Measurements from ENCODE around the gene FFAR4. TPM values are rescaled to one million over a fixed set of nuclear protein-coding genes. Genes with fewer than 3 reads are reported as not detected.
"Not testable (repeated sequence)": the region's sequence is repeated elsewhere in the genome, so short reads cannot be mapped to it uniquely, and the experiment has no call there.

The FFAR4 gene
- total RNA-seq (2014; rRNA removed; shearing (Covaris generic)): not detected in 2 replicates

DNA sequence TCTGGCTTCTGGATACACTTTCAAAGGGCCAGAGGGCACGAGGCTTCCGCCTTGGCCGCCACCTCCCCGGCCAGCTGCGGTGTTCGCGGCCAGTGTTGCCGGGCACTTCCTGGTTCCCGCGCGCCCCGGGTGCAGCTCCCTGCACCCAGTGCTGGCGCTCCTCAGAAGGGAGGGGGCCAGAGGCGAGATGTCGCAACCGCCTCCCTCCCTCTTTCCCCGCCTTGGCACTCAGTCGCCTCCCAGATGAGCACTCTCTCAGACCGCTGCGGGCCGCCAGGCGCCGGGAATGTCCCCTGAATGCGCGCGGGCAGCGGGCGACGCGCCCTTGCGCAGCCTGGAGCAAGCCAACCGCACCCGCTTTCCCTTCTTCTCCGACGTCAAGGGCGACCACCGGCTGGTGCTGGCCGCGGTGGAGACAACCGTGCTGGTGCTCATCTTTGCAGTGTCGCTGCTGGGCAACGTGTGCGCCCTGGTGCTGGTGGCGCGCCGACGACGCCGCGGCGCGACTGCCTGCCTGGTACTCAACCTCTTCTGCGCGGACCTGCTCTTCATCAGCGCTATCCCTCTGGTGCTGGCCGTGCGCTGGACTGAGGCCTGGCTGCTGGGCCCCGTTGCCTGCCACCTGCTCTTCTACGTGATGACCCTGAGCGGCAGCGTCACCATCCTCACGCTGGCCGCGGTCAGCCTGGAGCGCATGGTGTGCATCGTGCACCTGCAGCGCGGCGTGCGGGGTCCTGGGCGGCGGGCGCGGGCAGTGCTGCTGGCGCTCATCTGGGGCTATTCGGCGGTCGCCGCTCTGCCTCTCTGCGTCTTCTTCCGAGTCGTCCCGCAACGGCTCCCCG, at the start of gene FFAR4:
FFAR4 (plus strand) TSS at position 231 of the 842 bp plus-strand sequence; CDS start at position 287, 56 bp downstream.
- DNase-seq (ENCODE audit: low read depth in 1 of 2, low spot score in 2 of 2): no peak
- peaks cover 31% of the 10 kb centered on the region for H3K27me3 ChIP-seq (replicated peaks)

DNA sequence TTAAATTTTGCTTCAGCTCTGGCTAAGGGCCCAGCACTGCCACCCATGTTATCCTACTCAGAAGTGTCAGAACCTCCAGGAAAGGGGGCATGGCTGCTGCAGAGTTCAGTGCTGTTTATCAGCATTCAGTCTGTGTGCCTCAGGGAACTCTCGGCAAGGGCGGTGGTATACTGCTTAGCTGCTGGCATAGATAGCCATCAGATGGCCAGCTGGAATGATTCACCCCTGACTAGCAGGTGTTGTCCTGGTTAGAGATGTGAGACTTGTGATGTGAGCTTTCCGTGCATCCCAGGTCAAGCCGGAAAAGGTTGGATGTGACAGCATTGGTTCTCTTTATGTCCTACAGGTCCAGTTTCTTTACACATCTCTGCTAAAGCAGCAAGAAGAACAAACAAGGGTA, 47.9 kb upstream of the FFAR4 start:
- peaks cover 99% of the 10 kb centered on the region for H3K36me3 ChIP-seq
- no peak overlapping the region for H3K4me3 ChIP-seq
- no peaks in the 10 kb centered on the region for H3K4me1 ChIP-seq (replicated peaks)
- no peaks in the 10 kb centered on the region for H3K9me3 ChIP-seq (replicated peaks)
- no peaks in the 10 kb centered on the region for H3K27me3 ChIP-seq (replicated peaks)
- DNase-seq (ENCODE audit: low read depth in 1 of 2, low spot score in 2 of 2): no peak
- no peak overlapping the region for H3K27ac ChIP-seq

More for the DNA sequence above, at the start of gene FFAR4:
- H3K36me3 ChIP-seq: no peaks in the 10 kb centered on the region
- H3K9me3 ChIP-seq (replicated peaks): no peaks in the 10 kb centered on the region
- no peak within 1 kb of the TSS for H3K27ac ChIP-seq
- peak within 1 kb of the TSS; percentile 21 for H3K4me3 ChIP-seq
- peaks cover 13% of the 10 kb centered on the region for H3K4me1 ChIP-seq (replicated peaks)

DNA sequence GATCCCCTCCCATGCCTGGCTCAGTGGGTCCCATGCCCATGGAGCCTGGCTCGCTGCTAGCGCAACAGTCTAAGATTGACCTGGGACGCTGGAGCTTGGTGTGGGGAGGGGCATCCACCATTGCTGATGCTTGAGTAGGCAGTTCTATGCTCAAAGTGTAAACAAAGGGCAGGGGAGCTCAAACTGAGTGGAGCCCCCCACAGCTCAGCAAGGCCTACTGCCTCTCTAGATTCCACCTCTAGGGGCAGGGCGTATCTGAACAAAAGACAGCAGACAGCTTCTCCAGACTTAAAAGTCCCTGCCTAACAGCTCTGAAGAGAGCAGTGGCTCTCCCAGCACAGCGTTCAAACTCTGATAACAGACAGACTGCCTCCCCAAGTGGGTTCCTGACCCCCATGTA, 31.2 kb upstream of the FFAR4 start:
- no peaks in the 10 kb centered on the region for H3K4me1 ChIP-seq (replicated peaks)
- no peaks in the 10 kb centered on the region for H3K9me3 ChIP-seq (replicated peaks)
- H3K27ac ChIP-seq: no peak overlapping the region
- DNase-seq (ENCODE audit: low read depth in 1 of 2, low spot score in 2 of 2): no peak
- no peak overlapping the region for H3K4me3 ChIP-seq
- H3K27me3 ChIP-seq (replicated peaks): no peaks in the 10 kb centered on the region
- 0 out of 2 replicates have a peak, but pooled peaks cover under 1% of the 10 kb centered on the region for H3K36me3 ChIP-seq

DNA sequence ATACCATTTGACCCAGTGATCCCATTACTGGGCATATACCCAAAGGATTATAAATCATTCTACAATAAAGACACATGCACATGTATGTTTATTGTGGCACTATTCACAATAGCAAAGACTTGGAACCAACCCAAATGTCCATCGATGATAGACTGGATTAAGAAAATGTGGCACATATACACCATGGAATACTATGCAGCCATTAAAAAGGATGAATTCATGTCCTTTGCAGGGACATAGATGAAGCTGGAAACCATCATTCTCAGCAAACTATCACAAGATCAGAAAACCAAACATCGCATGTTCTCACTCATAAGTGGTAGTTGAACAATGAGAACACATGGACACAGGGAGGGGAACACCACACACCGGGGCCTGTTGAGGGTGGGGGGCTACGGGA, 25.6 kb upstream of the FFAR4 start:
- not testable (repeated sequence) for H3K36me3 ChIP-seq; H3K4me3 ChIP-seq; H3K9me3 ChIP-seq (replicated peaks); DNase-seq (ENCODE audit: low read depth in 1 of 2, low spot score in 2 of 2); H3K4me1 ChIP-seq (replicated peaks); H3K27me3 ChIP-seq (replicated peaks); H3K27ac ChIP-seq

DNA sequence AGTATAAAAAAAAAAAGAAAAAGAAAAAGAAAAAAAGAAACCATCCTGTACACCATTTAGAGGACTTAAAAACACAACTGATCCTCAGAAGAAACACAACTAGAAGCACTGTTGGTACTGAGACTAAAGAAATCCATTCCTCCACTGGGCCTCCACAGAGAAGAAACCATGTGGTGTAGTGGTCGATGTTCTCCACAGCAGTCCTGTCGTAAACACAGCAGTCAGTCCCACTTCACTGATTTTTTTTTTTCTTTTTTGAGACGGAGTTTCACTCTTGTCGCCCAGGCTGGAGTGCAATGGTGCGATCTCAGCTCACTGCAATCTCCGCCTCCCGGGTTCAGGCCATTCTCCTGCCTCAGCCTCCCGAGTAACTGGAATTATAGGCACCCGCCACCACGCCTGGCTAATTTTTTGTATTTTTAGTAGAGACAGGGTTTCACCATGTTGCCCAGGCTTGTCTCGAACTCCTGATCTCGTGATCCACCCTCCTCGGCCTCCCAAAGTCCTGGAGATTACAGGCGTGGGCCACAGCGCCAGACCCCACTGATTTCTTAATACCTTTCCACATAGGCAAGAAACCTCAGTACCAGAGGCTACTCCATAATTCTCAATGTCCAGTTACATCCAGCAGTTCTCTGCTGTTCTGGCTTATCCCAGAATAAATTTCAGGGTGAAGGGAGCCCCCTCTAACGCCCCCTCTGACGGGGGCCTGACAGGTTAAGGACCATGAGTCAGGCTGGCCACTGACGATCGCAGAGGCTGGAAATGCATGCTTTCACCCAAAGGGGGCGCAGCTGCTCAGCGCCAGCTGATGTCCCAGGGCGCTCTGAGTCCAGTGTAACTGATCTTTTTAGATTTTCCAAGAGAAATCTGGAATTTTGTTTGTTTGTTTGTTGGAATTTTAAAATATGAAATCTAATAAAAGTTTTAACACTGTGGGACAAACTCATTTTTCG, 24.8 kb upstream of the FFAR4 start:
- Histone ChIP-seq H3K27ac (no peak overlapping the region), H3K36me3 (no peaks in the 10 kb centered on the region), H3K4me1 (replicated peaks) (no peaks in the 10 kb centered on the region; the same call in none of the 2 replicates), H3K4me3 (no peak overlapping the region), H3K27me3 (replicated peaks) (no peaks in the 10 kb centered on the region), H3K9me3 (replicated peaks) (no peaks in the 10 kb centered on the region)
- DNase-seq (ENCODE audit: low read depth in 1 of 2, low spot score in 2 of 2): peak in 1 of 2 experiments; percentile 32

DNA sequence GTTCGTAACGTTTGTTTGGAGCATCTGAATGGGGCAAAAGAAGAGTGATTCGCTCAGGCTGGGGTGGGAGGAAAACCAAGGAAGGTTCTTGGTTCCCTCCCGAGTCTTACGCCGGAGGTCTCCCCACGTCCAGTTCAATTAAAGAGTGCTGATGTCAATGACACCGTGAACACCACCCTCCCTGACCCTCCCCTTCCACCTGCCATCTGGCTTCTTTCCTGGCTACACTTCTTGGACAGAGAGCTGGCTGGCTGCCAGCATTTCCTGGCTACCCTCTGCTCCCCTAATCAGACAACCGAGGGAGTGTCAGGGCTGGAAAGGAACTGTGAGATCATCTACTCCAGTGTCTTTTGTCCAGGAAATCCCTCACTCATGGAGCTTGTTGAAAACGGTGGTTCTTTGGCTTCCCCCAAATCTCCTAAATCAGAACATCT, 24.1 kb upstream of the FFAR4 start:
- no peaks in the 10 kb centered on the region for H3K27me3 ChIP-seq (replicated peaks)
- H3K4me1 ChIP-seq (replicated peaks): no peaks in the 10 kb centered on the region; the same call in none of the 2 replicates
- no peak overlapping the region for H3K27ac ChIP-seq
- no peak for DNase-seq (ENCODE audit: low read depth in 1 of 2, low spot score in 2 of 2)
- H3K4me3 ChIP-seq: no peak overlapping the region
- no peaks in the 10 kb centered on the region for H3K36me3 ChIP-seq
- no peaks in the 10 kb centered on the region for H3K9me3 ChIP-seq (replicated peaks)

DNA sequence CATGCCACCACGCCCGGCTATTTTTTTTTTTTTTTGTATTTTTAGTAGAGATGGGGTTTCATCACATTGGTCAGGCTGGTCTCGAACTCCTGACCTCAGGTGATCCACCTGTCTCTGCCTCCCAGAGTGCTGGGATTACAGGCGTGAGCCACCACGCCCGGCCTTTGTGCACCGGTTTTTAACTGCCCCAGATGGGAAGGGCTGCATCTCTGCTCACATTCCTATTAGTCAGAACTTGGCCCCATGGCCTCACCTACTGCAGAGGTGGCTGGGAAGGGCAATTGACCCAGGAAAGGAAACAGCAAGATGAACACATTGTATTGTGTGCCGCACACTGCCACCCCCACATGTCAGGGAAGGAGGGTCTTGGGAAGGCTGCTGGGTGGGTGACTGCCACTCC, 19.5 kb upstream of the FFAR4 start:
- not testable (repeated sequence) for H3K27me3 ChIP-seq (replicated peaks); H3K27ac ChIP-seq; DNase-seq (ENCODE audit: low read depth in 1 of 2, low spot score in 2 of 2); H3K4me3 ChIP-seq; H3K36me3 ChIP-seq; H3K9me3 ChIP-seq (replicated peaks)
- H3K4me1 ChIP-seq (replicated peaks): peaks cover 14% of the 10 kb centered on the region

DNA sequence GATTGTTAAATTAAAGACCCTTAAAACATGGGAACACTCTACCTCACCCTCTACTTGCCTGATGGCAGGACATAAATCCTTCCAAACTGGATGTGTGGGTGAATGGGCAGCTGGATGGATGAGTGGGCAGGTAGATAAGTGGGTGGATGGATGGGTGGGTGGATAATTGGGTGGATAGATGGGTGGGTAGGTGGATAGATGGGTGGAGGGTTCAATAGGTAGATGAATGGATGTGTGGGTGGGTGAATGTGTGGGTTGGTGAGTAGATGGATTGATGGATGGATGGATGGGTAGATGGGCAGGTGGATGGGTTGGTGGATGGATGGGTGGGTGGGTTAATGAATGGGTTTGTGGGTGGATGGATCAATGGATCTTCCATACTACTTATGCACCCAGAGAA, 18.9 kb upstream of the FFAR4 start:
- no peaks in the 10 kb centered on the region for H3K36me3 ChIP-seq
- H3K27ac ChIP-seq: no peak overlapping the region
- no peaks in the 10 kb centered on the region for H3K27me3 ChIP-seq (replicated peaks)
- peaks cover 14% of the 10 kb centered on the region for H3K4me1 ChIP-seq (replicated peaks)
- no peak overlapping the region for H3K4me3 ChIP-seq
- no peak for DNase-seq (ENCODE audit: low read depth in 1 of 2, low spot score in 2 of 2)
- H3K9me3 ChIP-seq (replicated peaks): no peaks in the 10 kb centered on the region

DNA sequence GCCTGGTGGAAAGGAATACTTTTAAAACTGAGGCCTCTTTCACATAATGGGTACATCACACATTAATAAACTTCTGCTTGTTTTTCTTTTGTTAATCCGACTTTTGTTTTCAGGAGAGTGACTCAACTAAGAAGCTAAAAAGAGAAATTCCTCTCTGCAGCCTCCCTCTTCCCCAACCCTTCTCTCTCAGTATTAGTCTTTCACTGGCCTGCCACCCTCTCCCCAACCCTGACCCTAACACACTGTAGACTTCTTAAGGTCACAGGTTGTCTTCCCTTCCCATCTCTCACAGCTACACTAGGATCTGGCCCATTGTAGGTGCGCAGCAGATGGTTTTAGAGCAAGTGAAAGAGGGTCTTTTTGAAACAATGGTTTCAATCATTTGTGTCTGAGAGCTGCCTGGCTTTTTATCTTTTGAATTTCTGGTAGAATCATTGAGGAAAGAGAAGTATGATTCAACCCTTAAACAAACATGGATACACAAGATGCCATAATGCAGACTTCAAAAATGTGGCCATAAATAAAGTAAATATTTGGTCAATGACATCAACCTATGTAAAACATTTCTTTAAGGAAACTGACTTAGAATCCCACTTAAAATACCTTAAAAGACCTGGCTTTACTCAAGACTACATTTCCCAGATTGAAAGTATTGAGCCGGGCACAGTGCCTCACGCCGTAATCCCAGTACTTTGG, 17.9 kb upstream of the FFAR4 start:
- peaks cover 14% of the 10 kb centered on the region for H3K4me1 ChIP-seq (replicated peaks)
- no peaks in the 10 kb centered on the region for H3K27me3 ChIP-seq (replicated peaks)
- H3K9me3 ChIP-seq (replicated peaks): no peaks in the 10 kb centered on the region
- H3K27ac ChIP-seq: peak overlapping the region; percentile 41; the same call in 1 of the 2 replicates
- no peak overlapping the region for H3K4me3 ChIP-seq
- H3K36me3 ChIP-seq: no peaks in the 10 kb centered on the region
- peak in 1 of 2 experiments; percentile 54 for DNase-seq (ENCODE audit: low read depth in 1 of 2, low spot score in 2 of 2)

DNA sequence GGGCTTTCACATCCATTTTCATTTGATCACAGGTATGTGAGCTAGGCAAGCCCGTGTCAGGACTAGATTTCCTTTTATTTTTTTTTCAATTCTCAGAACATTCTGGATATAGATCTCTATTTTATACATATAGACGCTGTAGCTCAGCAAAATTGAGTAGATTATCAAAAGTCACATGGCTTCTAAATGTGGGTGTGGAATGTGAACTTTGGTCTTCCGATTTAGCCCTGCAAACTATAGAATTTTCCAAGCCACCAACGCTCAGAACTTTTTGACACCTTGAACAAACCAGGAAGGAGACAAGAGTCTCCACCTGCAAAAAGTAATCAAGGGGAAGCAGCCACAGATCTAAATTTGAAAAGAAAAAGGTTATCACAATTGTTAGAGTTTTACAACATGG, 15.9 kb upstream of the FFAR4 start:
- Histone ChIP-seq H3K36me3 (no peaks in the 10 kb centered on the region), H3K9me3 (replicated peaks) (no peaks in the 10 kb centered on the region), H3K4me1 (replicated peaks) (peaks cover 18% of the 10 kb centered on the region), H3K27ac (no peak overlapping the region), H3K27me3 (replicated peaks) (no peaks in the 10 kb centered on the region), H3K4me3 (no peak overlapping the region)
- no peak for DNase-seq (ENCODE audit: low read depth in 1 of 2, low spot score in 2 of 2)

DNA sequence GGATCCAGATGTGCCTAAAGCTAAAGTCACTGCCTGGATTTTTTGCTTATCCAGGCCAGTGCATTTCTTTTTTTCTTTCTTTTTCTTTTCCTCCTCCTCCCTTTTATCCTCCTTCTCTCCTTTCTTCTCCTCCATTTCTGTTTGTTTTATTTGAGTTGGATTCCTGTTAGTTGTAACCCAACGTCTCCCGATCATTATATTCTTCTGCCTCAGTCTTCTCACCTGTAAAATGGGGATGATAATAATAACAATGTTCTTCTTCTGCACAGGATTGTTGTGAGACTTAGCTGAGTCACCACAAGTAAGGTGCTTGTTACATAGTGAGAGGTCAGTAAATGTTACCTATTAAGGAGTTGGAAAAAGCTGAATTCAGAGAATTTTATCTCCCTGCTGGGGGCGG, 13.7 kb upstream of the FFAR4 start:
- H3K27me3 ChIP-seq (replicated peaks): no peaks in the 10 kb centered on the region
- H3K27ac ChIP-seq: no peak overlapping the region
- H3K36me3 ChIP-seq: no peaks in the 10 kb centered on the region
- DNase-seq (ENCODE audit: low read depth in 1 of 2, low spot score in 2 of 2): no peak
- peaks cover 18% of the 10 kb centered on the region for H3K4me1 ChIP-seq (replicated peaks)
- H3K4me3 ChIP-seq: no peak overlapping the region
- H3K9me3 ChIP-seq (replicated peaks): no peaks in the 10 kb centered on the region

DNA sequence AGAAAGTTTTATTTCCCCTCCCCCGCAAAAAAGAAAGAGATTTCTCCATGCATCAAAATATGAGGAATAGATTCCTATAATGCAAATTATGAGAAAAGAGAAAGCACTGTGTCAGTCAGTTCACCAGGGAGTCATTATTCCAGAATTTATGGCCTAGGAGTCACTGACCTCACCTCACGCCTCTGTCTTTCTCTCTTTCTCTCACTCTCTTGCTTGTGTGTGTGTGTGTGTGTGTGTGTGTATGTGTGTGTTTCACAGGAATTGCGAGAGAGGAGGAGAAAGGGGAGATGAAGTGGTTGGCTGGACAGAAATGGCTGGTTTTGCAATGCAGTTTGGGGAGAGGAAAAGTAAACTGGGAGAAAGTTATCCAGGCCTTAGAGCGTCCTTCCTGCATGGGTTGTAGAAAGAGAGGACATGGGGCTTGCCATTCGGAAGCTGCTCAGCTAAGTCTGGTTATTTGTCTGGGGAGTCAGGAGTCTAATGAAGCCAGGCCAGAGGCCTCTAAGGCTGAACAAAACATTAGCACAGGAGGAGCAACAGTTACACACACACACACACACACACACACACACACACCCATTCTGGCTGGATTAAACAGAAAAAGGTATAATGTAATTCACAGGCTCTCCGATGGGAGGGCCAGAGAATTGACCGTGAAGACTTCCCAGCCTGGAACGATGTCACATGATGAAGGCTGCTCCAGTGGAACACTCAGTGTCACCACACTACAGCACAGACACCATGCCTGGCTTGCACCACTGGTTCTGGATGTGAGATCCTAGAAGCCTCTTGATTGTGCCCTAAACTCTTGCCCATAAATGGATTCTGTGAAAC, 12.8 kb upstream of the FFAR4 start:
- H3K9me3 ChIP-seq (replicated peaks): no peaks in the 10 kb centered on the region
- DNase-seq (ENCODE audit: low read depth in 1 of 2, low spot score in 2 of 2): no peak
- H3K4me3 ChIP-seq: no peak overlapping the region

DNA sequence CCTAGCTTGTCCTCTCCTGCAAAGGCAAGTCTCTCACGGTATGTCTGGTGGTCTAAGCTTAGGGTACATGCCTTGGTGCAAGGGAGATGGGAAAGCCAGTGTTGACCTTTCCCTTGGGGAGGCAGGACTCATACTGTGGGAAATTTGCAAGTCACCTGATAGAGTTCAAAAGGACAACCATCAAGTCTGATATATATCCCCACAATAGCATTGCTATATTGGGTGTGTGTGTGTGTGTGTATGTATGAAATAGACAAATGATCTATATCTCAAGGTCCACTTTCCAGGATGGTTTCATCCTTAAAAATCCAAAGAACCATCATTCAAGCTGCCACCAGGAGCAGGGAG, 12.2 kb upstream of the FFAR4 start:
- Histone ChIP-seq H3K4me3 (no peak overlapping the region), H3K9me3 (replicated peaks) (no peaks in the 10 kb centered on the region), H3K27ac (no peak overlapping the region), H3K4me1 (replicated peaks) (peaks cover 5% of the 10 kb centered on the region), H3K36me3 (no peaks in the 10 kb centered on the region), H3K27me3 (replicated peaks) (no peaks in the 10 kb centered on the region)
- DNase-seq (ENCODE audit: low read depth in 1 of 2, low spot score in 2 of 2): no peak

More for the DNA sequence above, 12.8 kb upstream of the FFAR4 start:
- H3K4me1 ChIP-seq (replicated peaks): peaks cover 10% of the 10 kb centered on the region
- H3K36me3 ChIP-seq: no peaks in the 10 kb centered on the region
- H3K27ac ChIP-seq: no peak overlapping the region
- H3K27me3 ChIP-seq (replicated peaks): no peaks in the 10 kb centered on the region

Data from SJSA1 (cell line).